ENCODE data around the gene OR2AG1.

GRCh38 chr11:6736495-6737121 lies 46.2 kb upstream of the OR2AG1 start:
- TF ChIP-seq CTCF (IDR thresholded peaks at IDR 0.05; ENCODE audit: low read depth, low read length), result no peak
- TF ChIP-seq EZH2phosphoT487 (IDR thresholded peaks at IDR 0.05; ENCODE audit: low read depth), result no peak

Measured in OCI-LY3 (cell line).